Measurements from ENCODE around the gene ZNF319. TPM values are rescaled to one million over a fixed set of nuclear protein-coding genes. Genes with fewer than 3 reads are reported as not detected.

Gene ZNF319
- total and polyA plus RNA-seq, 2 of the 13 experiments (the other 11 are each of a cell fraction or from before 2014, with no cell fraction given) = 2.4 to 3.6 TPM

- TF ChIP-seq ZNF609 (CRISPR knock-in tag; IDR thresholded peaks at IDR 0.05; ENCODE audit: borderline replicate concordance) (no peak; the same call in 1 of the 2 replicates), FOXJ3 (CRISPR knock-in tag; IDR thresholded peaks at IDR 0.05; ENCODE audit: borderline replicate concordance) (no peak), ZNF674 (CRISPR knock-in tag; IDR thresholded peaks at IDR 0.05; ENCODE audit: low read depth) (0 out of 2 replicates have a peak, but pooled peaks have one; percentile 56), ZNF574 (CRISPR knock-in tag; IDR thresholded peaks at IDR 0.05) (peak; percentile 43; the same call in 1 of the 2 replicates), U2AF1 (optimal IDR thresholded peaks at IDR 0.05; ENCODE audit: low read depth, low read length) (no peak), ZFP90 (CRISPR knock-in tag; IDR thresholded peaks at IDR 0.05; ENCODE audit: borderline replicate concordance) (no peak), CCDC6 (CRISPR knock-in tag; IDR thresholded peaks at IDR 0.05) (no peak), ETV5 (CRISPR knock-in tag; IDR thresholded peaks at IDR 0.05; ENCODE audit: borderline replicate concordance) (no peak), RCOR2 (CRISPR knock-in tag; IDR thresholded peaks at IDR 0.05) (no peak), TCF7 (IDR thresholded peaks at IDR 0.05; ENCODE audit: low read depth) (no peak), ZNF747 (CRISPR knock-in tag; IDR thresholded peaks at IDR 0.05; ENCODE audit: borderline replicate concordance) (no peak), ZNF160 (CRISPR knock-in tag; IDR thresholded peaks at IDR 0.05) (no peak), ZNF780A (CRISPR knock-in tag; IDR thresholded peaks at IDR 0.05) (no peak), ZNF598 (CRISPR knock-in tag; IDR thresholded peaks at IDR 0.05; ENCODE audit: borderline replicate concordance) (0 out of 2 replicates have a peak, but pooled peaks have one; percentile 75), ZNF296 (CRISPR knock-in tag; conservative IDR thresholded peaks at IDR 0.05) (no peak), RARA (CRISPR knock-in tag; IDR thresholded peaks at IDR 0.05) (no peak), ZNF34 (CRISPR knock-in tag; IDR thresholded peaks at IDR 0.05; ENCODE audit: borderline replicate concordance) (no peak), JARID2 (CRISPR knock-in tag; IDR thresholded peaks at IDR 0.05; ENCODE audit: insufficient replicate concordance) (no peak), ZNF839 (CRISPR knock-in tag; IDR thresholded peaks at IDR 0.05; ENCODE audit: borderline replicate concordance) (no peak), ZKSCAN1 (IDR thresholded peaks at IDR 0.05; ENCODE audit: low read length) (no peak), KLF13 (CRISPR knock-in tag; IDR thresholded peaks at IDR 0.05) (no peak), NFYB (CRISPR knock-in tag; IDR thresholded peaks at IDR 0.05) (no peak), EED (CRISPR knock-in tag; IDR thresholded peaks at IDR 0.05) (no peak), ZNF12 (CRISPR knock-in tag; IDR thresholded peaks at IDR 0.05) (no peak)
Measured at GRCh38 chr16:58027161-58027915, 26.9 kb upstream of the ZNF319 start (continued).
